IPS DF 4.7 (cell line): ENCODE measurements around the gene GPR65.
"Not testable (repeated sequence)": the region's sequence is repeated elsewhere in the genome, so short reads cannot be mapped to it uniquely, and the experiment has no call there.

Source experiments
- DNase-seq: peaks from one replicate; pipeline ENCODE4 v3.0.0-alpha.2; 2013; ENCODE audit warnings: low spot score; ENCODE audit errors: extremely low read depth

GPR65 gene

DNA sequence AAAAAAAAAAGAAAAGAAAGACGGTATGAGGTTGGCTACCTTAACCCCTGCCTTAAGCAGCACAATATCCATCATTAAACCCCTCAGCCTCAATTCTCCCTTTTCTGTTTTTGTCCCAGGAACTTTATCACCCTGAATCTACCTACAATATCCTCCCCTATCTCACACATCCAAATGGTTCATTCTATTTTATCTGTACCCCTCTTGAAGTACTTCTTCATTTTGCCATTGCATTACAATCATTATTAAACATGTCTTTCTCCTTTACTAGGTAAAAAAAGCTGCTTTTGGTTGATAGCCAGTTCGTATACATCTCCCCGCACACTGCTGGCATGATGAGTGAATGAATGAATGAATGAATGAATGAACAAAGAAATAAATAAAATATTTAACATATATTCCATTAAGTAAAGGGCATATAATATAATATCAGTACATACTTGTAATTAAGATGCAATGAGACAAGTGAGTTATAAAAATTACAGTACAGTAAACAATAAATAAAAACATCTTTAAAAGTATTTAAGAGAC lies 364 bp upstream of the GPR65 start:
- DNase-seq: no peak

DNA sequence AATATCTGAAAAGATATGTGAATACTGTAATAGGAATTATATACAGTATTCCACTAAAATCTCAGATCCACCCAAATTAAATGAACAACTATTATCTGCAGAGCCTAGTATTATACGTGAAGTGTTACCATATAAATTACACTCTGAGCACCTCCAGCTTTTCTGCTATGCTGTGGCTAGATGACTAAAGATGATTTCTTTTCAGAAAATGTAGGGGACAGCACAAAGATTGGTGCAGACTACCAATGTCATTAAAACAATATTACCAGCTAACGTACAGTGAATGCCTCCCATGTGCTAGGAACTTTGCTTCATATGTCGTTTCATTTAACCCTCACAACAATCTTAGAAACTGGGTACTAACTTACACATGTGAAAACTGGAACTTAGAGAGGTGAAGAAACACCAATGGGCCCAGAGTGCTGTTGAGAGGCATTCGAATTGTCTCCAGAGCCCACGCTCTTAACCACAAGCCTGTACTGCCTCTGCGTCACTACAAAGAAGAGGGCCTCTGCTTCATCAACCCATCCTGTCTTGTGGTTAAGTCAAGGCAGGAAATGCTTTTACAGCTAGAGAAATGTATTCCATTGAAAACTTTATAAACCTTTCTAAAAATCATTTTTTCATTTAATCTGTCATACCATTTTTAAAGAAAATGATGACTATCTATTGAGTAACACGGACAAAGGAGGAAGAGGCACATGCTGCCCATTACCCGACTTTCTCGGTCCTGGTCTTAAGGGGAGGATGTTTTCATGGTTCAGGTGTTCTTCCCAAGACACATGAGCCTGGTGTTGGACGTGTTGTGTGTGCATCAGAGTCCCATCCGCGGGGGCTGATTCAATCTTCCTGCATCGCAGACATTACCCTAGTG lies 1.3 kb downstream of the GPR65 start:
- no peak for DNase-seq

DNA sequence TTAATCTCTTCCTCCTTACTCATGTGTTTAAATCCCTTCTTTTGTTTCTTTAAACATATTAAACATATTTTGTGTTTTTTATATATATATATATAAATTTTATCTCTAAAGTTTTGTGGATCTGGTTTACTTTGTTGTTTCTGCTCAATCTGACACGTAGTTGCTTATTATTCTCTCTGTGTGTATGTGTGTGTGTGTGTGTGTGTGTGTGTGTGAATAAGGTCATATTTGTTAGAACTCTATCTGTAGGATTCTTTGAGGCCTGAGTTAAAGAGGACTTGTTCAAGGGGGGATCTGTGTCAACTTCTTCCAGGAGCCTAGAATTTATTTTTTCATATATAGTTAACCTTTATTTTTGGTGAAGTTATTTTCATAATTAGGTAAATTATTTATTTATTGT lies 2.7 kb downstream of the GPR65 start:
- DNase-seq: no peak

DNA sequence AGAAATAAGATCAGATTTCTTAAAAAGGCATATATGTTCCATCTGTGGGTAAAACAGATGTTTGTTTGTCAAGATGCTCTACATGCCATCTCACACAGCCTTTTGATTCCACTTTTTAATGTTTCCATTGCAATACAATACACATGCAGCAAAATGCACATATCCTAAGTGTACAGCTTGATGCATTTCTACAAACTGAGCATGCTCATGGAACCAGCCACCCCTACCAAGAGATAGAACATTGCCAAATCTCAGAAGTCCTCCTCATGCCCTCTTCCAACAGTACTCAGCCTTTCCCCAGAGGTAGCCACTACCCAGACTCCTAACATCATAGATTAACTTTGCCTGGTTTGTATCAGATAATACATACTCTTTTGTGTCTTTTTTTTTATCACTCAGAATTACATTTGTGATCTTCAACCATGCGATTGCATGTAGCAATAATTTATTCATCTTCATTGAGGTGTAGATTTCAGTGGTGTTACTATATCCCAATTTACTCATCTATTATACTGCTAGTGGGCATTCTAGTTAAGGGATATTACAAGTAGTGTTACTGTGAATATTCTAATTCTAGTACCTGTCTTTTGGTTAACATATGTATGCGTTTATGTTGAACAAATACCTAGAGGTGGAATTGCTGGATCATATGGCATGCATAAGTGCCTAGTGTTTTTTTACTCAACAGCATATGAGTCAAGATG lies 3.3 kb downstream of the GPR65 start:
- DNase-seq: no peak

DNA sequence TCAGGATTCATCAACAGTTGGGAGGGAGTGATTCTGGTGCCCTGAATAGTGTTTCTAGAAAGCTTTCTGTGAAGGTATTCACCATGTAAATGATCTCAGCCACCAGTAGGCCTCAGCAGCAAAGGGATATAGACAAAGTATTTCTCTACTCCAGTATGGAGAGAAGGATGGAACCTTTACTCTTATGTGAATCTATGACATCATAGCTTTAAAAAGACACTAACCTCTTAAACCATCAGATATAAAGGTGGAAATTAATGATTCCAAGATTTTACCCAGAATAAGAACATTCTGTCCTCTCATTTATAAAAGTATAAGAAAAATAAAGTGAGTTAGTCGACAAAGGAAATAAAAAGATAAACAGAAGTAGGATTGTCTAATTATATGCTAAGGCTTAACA lies 4.6 kb downstream of the GPR65 start:
- DNase-seq: no peak

DNA sequence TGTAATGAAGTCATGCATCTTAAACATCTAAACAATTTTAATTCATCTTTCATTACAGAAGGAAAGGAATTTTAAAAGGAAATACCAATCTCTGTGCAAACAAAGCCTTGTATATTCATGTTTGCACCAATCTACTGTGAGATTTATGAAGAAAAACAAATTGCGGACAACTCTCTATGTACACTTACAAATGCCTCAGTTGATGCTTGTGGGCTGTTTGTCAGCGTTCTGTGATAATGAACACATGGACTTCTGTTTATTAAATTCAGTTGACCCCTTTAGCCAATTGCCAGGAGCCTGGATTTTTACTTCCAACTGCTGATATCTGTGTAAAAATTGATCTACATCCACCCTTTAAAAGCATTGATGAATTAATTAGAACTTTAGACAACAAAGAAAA lies 5.4 kb downstream of the GPR65 start:
- no peak for DNase-seq

DNA sequence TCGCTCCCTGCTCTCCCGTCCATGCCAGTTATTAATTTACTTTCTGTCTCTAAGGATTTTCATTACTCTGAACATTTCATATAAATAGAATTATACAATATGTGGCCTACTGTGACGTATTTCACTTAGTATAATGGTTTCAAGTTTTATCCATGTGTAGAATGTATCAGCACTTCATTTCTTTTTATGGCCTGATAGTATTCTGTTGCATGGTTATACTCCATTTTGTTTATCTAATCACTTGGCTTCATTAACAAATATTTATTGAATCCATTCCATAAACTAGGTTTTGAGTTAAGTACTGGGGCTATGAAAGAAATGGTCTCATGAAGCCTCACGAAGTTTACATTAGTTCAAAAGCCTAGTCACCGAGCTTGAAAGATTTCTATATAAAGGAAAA lies 7.6 kb downstream of the GPR65 start:
- DNase-seq: no peak

DNA sequence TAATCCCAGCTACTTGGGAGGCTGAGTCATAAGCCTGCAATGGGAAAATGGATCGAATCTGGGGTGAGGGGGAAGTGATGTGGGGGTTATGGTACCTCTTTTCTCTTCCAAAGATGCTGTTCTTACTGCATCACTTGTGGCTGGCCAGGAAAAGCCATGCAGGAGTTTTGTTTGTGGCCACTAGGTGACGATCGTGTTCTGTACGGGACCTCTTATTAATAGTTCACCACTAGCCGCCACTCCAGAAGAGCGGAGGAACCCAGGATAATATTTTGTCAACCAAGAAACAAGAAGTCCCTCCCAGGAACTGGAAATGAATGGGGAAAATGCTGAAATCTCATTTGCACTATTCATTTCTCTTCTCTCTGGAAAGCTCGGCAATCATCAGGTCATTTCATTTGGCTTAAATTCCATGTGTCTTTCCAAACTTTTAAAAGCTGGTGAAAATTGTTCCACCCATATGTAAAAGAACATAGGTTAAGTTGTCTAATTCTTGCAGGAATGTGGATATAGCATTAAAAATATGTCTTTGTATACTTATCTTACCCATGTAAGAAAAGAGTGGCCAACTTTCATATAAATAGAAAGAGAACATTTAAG lies 8.9 kb downstream of the GPR65 start:
- no peak for DNase-seq

DNA sequence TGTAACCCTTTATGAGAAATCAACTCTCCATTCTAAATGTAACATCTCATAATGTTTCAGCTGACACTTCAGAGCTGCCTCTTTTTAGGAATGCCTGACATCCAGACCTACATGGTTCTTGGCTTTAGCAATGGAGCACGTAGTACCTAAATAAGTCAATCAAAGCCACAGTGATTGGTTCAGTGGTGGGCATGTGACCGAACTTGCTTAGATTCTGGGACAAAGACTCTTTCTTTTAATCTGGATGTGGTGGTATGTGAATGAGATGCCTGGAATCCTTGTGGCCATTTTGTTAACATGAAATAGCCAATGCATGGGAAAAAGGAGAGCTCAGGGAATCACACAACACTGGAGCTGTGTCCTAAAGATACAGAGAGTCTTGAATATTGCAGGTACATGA lies 11.8 kb downstream of the GPR65 start:
- no peak for DNase-seq

DNA sequence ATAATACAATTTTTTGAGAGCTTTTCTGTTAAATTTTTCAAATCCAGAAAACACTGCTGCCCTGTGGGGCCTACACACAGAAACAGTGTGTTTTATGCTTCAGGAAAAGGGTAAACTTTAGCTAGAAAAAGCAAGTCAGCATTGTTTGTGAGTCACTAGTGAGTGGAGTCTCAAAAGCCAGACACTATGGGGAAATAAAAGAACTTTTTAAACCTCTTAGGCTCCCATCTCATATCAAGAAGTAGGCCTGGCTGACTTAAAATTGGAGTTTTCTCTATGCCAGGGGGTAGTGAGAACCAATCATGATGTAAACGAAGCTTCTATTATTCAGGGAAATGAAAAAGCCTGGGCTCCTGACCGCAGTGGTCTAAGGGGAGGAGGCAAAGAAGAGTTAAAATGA lies 12.6 kb downstream of the GPR65 start:
- no peak for DNase-seq

DNA sequence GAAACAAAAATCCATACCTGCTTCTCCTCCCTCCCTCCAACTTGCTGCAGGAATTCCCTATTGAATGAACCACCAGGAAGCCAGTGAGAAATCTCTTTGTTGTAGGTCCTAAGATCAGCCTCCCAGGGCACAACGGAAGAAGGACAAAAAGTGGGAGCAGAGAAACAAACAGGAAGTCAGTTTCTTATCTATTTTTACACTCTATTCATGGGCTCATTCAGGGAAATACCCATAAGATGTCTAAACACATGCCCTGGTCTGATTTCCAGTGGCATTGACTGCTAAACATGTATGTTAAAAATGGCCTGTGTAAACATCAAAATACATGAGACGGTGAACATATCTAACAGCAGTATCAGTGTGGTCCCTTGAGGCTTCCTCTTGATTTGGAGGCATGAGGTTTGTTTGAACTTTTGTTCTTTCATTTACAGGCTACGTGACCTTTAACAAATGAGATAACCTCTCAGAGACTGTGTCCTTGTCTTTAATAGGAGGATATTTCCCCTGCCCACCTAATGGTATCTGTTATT lies 18.8 kb downstream of the GPR65 start:
- no peak for DNase-seq

DNA sequence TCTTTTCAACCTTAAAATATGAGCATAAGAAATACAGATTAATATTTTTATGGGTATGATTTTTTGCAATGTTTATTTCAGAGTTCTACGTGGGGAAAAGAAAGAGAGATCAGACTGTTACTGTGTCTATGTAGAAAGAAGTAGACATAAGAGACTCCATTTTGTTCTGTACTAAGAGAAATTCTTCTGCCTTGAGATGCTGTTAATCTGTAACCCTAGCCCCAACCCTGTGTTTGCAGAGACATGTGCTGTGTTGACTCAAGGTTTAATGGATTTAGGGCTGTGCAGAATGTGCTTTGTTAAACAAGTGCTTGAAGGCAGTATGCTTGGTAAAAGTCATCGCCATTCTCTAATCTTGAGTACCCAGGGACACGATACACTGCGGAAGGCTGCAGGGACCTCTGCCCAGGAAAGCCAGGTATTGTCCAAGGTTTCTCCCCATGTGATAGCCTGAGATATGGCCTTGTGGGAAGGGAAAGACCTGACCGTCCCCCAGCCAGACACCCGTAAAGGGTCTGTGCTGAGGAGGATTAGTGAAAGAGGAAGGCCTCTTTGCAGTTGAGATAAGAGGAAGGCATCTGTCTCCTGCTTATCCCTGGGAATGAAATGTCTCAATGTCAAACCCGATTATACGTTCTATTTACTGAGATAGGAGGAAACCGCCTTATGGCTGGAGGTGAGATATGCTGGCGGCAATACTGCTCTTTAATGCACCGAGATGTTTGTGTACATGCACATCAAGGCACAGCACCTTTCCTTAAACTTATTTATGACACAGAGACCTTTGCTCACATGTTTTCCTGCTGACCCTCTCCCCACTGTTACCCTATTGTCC lies 19.5 kb downstream of the GPR65 start:
- DNase-seq: not testable (repeated sequence)

DNA sequence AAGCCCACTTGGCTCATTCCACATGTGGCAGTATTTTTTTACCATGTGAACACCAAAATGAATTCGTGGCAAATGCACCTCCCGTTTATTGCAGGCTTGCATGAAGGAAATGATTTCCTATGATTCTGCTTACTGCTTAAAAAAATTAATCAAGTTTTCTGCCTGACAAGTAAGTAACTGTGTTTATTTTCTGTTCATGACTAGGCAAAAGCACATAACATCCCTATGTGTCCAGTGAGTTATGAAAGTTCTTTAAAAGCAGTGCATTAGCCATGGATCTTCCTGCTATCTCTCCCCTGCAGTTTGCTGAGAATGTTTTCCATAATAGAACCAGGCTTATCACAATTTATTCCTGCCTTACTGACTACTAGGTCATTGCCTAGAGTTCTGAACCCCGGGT lies 20.4 kb downstream of the GPR65 start:
- no peak for DNase-seq

DNA sequence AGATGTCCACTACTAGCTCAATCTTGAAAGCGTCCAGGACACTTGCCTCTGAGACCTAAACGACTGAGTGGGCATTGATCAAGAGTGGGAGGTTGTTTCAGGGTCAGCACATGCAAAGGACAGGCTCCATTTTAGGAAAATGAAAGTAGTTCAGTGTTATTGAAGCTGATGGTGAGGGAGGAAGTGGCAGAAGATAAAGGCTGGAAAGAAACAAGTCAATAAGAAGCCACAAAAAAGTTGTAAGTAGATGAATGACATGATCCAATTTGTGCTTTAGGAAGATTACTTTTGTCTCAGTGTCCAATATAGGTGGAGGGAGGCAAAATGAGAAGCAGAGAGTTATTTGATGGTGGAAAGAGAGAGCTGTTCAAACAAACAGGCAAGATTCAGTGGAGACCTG lies 22.0 kb downstream of the GPR65 start:
- DNase-seq: no peak

DNA sequence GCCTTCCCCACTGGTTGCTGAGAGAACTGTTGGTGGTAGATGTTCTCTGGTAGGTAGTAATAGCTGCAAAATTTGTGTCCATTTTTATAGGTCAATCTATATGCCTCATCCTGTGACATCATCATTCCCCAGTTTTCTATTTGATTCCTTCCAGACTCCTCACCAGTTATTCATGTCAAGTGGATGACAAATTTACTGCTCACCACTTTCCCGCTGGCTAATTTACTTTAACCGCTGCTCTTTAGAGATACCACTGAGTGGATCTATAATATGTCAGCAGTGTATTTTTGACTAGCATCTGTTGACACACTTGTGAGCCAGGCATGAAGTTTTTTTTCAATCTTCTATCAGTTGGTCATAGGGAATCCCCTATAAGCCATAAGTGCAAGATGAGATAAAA lies 24.6 kb downstream of the GPR65 start:
- DNase-seq: no peak

DNA sequence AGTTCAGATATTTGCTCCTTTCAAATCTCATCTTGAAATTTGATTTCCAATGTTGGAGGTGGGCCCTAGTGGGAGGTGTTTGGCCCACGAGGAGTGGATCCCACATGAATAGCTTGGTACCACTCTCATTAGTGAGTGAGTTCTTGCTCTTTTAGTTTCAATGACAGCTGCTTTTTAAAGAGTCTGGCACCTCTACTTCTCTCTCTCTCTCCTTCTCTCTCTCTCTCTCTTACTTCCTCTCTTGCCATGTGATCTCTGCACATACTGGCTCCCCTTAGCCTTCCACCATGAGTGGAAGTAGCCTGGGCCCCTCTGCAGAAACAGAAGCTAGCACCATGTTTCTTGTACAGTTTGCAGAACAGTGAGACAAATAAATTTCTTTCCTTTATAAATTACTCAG lies 25.1 kb downstream of the GPR65 start:
- DNase-seq: no peak

DNA sequence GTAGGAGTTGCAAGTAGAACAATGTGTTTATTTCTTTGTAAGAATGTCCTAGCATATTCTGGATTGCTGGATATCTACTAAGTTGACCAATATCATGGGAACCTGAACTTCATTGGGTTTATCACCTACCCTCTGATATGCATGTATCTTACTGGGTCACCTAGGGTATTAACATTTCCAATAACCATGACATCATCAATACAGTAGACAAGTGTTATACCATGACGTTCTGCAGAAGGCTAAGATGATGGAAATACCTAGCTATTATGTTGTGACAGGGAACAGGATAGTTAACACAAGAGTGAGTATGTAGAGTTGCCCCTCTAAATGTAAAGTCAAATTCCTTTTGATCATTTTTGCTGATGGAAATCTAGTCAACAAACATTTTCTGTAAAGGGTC lies 26.0 kb downstream of the GPR65 start:
- no peak for DNase-seq

DNA sequence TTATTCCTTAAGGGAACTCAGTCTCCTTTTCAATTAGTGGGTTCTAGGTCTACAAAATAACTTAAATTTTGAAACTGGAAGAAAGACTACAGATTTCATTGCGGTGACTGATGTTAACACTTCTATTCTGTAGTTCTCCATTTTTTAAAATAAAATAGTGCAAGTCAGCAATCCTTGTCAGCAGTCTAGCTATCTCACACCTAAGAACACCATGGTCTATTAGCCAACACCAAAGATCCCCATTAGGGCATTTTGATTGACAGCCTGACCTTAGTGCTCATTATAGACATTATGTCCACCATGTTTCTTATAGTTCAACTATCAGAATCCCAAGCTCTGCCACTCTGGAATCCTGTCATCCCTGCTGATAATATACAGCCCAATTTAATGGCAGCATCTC lies 27.4 kb downstream of the GPR65 start:
- DNase-seq: no peak

DNA sequence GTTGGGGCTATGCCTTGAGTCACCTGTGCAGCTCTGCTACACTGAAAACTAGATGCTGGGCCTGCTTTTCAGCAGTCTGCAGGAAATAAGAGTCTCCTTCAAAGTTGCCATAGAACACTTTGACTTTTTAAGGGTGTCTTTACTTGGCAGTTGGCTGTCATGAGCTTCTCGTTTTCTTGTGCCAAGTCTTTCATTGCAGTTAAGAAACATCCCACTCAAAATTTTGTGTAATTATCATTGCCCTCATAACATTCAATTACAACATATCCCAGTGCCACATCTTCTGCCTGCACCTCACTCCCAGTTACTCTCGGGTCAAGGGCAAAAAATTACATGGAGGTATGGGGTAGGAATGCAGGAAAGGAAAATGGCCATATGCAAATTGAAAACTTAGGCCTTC lies 29.1 kb downstream of the GPR65 start:
- DNase-seq: no peak

DNA sequence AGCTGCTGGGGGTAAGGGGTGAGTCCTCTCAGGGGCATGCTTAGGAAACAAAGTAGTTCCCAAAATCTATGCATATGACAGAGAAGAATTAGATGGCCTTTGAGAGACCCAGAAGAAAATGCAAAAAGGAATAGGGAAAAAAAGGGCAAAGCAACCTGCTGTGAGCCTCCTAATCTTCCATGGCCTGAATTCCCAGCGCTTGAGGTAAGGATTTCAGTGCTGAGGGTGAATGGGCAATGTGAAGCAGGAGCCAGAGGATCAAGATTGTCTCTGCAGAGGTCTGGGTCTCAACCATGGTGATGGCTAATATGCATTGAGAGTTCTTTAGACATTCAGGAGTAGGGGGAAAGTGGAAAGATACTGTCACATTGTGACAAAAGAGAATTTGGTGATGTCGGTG lies 31.5 kb downstream of the GPR65 start:
- DNase-seq: no peak

DNA sequence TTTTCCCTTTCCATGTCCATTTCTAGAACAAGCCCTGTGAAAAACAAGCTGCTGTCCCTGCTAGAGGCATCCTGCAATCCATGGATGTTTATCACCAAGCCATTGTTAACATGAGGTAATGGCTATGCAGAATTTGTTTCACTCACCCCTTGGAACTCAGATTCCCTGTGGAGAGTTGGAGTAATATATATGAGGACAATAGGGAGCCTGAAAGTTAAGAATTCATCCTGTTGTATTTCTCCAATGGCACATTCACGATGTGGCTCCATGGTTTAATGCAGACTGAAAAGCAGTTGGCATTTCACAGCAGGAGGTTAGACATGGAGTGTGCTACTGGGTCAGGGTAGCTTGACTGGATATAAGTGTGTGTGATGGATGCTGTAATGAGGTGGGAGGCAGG lies 32.4 kb downstream of the GPR65 start:
- DNase-seq: no peak
